ENCODE data around the gene TPK1.

DNA sequence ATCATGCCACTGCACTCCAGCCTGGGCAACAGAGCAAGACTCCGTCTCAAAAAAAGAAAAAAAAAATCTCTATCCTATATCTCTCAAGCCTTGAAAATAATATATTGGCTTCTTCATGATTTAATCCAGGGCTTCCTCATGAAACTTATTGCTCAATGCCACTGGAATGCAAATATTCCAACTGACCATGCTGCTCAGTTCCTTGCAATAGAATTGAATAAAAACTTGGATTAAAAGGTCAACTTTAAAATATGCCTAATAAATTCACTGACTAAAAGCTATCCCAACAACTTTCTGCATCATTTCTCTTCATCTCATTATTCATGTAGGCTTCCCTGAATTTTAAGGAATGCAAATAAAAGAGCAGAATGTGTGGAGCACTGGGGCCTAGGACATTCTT, 390.3 kb downstream of the TPK1 start:
- TF ChIP-seq, protein P1, sequence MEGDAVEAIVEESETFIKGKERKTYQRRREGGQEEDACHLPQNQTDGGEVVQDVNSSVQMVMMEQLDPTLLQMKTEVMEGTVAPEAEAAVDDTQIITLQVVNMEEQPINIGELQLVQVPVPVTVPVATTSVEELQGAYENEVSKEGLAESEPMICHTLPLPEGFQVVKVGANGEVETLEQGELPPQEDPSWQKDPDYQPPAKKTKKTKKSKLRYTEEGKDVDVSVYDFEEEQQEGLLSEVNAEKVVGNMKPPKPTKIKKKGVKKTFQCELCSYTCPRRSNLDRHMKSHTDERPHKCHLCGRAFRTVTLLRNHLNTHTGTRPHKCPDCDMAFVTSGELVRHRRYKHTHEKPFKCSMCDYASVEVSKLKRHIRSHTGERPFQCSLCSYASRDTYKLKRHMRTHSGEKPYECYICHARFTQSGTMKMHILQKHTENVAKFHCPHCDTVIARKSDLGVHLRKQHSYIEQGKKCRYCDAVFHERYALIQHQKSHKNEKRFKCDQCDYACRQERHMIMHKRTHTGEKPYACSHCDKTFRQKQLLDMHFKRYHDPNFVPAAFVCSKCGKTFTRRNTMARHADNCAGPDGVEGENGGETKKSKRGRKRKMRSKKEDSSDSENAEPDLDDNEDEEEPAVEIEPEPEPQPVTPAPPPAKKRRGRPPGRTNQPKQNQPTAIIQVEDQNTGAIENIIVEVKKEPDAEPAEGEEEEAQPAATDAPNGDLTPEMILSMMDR (IDR thresholded peaks at IDR 0.05; ENCODE audit: low read depth, low read length): no peak
- TF ChIP-seq POLR2A (IDR thresholded peaks at IDR 0.05; ENCODE audit: extremely low read depth, insufficient read length): no peak
- TF ChIP-seq, protein P2, sequence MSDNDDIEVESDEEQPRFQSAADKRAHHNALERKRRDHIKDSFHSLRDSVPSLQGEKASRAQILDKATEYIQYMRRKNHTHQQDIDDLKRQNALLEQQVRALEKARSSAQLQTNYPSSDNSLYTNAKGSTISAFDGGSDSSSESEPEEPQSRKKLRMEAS (IDR thresholded peaks at IDR 0.05; ENCODE audit: low read depth, low read length): no peak
- no peak for TF ChIP-seq MYC (IDR thresholded peaks at IDR 0.05; ENCODE audit: low read depth, low read length)

Measured in NB4 (cell line).